C4-2B (cell line): ENCODE data around the gene ITGA11.

Source experiments
- ZFX ChIP-seq: fragments of 450-650 bp; IDR thresholded peaks from 2 replicates; pipeline ENCODE4 v1.6.1; 2017
- TF ChIP-seq, protein P1 (sequence below): fragments of 450-650 bp; conservative IDR thresholded peaks from 2 replicates; pipeline ENCODE4 v1.5.1; 2017; ENCODE audit warnings: mild to moderate bottlenecking

DNA sequence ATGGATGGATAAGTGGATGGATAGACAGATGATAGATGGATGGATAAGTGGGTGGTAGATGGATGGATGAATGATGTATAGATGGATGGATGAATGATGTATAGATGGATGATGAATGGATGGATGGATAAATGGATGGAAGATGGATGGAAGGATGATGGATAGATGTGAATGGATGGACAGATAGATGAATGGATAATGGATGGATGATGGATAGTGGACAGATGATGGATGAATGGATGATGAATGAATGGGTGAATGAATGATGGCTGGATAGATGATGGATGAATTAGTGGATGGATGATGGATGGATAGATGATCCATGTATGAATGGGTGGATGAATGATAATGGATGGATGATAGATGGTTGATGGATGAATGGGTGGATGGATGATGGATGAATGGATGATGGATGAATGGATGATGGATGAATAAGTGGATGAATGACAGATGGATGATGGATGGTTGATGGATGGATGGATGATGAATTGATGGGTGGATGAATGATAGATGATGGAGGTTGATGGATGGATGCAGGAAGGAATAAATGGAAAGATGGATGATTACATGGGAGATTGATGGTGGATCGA is 69.3 kb downstream of the ITGA11 start:
- TF ChIP-seq, protein P1, sequence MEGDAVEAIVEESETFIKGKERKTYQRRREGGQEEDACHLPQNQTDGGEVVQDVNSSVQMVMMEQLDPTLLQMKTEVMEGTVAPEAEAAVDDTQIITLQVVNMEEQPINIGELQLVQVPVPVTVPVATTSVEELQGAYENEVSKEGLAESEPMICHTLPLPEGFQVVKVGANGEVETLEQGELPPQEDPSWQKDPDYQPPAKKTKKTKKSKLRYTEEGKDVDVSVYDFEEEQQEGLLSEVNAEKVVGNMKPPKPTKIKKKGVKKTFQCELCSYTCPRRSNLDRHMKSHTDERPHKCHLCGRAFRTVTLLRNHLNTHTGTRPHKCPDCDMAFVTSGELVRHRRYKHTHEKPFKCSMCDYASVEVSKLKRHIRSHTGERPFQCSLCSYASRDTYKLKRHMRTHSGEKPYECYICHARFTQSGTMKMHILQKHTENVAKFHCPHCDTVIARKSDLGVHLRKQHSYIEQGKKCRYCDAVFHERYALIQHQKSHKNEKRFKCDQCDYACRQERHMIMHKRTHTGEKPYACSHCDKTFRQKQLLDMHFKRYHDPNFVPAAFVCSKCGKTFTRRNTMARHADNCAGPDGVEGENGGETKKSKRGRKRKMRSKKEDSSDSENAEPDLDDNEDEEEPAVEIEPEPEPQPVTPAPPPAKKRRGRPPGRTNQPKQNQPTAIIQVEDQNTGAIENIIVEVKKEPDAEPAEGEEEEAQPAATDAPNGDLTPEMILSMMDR: no peak
- TF ChIP-seq ZFX: no peak
